LHCN-M2 (cell line): Measurements from ENCODE around the gene CRIP3. TPM values are rescaled to one million over a fixed set of nuclear protein-coding genes. Genes with fewer than 3 reads are reported as not detected.

ENCODE experiments used
- DNase-seq: peaks from one replicate; pipeline ENCODE4 v3.0.0-alpha.2; 2012; ENCODE audit warnings: low read depth
- total RNA-seq: library from RNA; depleted of rRNA; stranded (reverse); fragments of >200 nt; gene quantifications from 2 replicates; pipeline ENCODE4 v1.2.3, GENCODE V29; 2014

Gene CRIP3
- total RNA-seq, 1 experiment from 2014 or later = not detected

- no peak for DNase-seq
Measured at GRCh38 chr6:43290905-43291355, 17.7 kb downstream of the CRIP3 start.

GRCh38 chr6:43290339-43290904 is 18.2 kb downstream of the CRIP3 start:
- no peak for DNase-seq

GRCh38 chr6:43287717-43288679 is 20.6 kb downstream of the CRIP3 start:
- no peak for DNase-seq

- DNase-seq = no peak
Measured at GRCh38 chr6:43286980-43287716, 21.5 kb downstream of the CRIP3 start.

GRCh38 chr6:43286456-43286979 is 22.1 kb downstream of the CRIP3 start:
- DNase-seq = no peak

GRCh38 chr6:43285832-43286231 is 22.8 kb downstream of the CRIP3 start:
- no peak for DNase-seq

GRCh38 chr6:43284991-43285781 is 23.4 kb downstream of the CRIP3 start:
- DNase-seq = no peak

- DNase-seq = no peak
Measured at GRCh38 chr6:43283905-43284304, 24.7 kb downstream of the CRIP3 start.

- DNase-seq = no peak
Measured at GRCh38 chr6:43283514-43283901, 25.1 kb downstream of the CRIP3 start.

GRCh38 chr6:43282636-43283513 is 25.8 kb downstream of the CRIP3 start:
- DNase-seq = no peak

GRCh38 chr6:43282060-43282459 is 26.6 kb downstream of the CRIP3 start:
- DNase-seq = no peak

- no peak for DNase-seq
Measured at GRCh38 chr6:43280234-43280633, 28.4 kb downstream of the CRIP3 start.

GRCh38 chr6:43278524-43279078 is 30.0 kb downstream of the CRIP3 start:
- peak; percentile 36 for DNase-seq

- peak; percentile 13 for DNase-seq
Measured at GRCh38 chr6:43277643-43278523, 30.7 kb downstream of the CRIP3 start.

GRCh38 chr6:43277306-43277642 is 31.4 kb downstream of the CRIP3 start:
- no peak for DNase-seq

GRCh38 chr6:43276577-43277305 is 31.9 kb downstream of the CRIP3 start:
- DNase-seq = no peak

- DNase-seq = no peak
Measured at GRCh38 chr6:43275801-43276576, 32.6 kb downstream of the CRIP3 start.
